SK-N-SH (cell line): ENCODE results near the gene RAP1GAP. TPM values are rescaled to one million over a fixed set of nuclear protein-coding genes. Genes with fewer than 3 reads are reported as not detected.

ENCODE experiments used
- CTCF ChIA-PET: fragments of 300-600, 350-600 bp; formaldehyde crosslinking; extraction: SDS; loops from one replicate; lab custom pipeline; 2021; lab: Yijun Ruan, JAX
- POLR2A ChIA-PET: fragments of 350-600 bp; sonication (Branson Sonifier 250); formaldehyde crosslinking; extraction: SDS; loops from one replicate; lab custom pipeline; 2020; ENCODE audit warnings: antibody characterized with exemption, inconsistent platforms; lab: Yijun Ruan, JAX
- DNase-seq: peaks from one replicate; pipeline ENCODE4 v3.0.0; 2012
- H2AFZ ChIP-seq: fragments of 200-600 bp; sonication (generic); 2 replicates; pipeline ENCODE4 v1.8.1; 2016; ENCODE audit warnings: antibody characterized with exemption, mild to moderate bottlenecking, low read depth
- H3F3A ChIP-seq: fragments of 200-600 bp; sonication (generic); replicated peaks from 2 replicates; pipeline ENCODE3; 2016; ENCODE audit warnings: antibody characterized with exemption, mild to moderate bottlenecking; ENCODE audit not compliant: insufficient read depth
- H3K27ac ChIP-seq, 2 experiments: fragments of 200-500 bp in 1 of 2; fragments of 200-600 bp in 1 of 2; sonication (Bioruptor generic) in 1 of 2; sonication (generic), shearing (Covaris generic) in 1 of 2; 2 replicates each; pipeline versions ENCODE4 v1.5.1 to v1.6.1; 2014 to 2016; ENCODE audit warnings: low read depth in 2 of 2, inconsistent platforms in 1 of 2, low read length in 1 of 2, mild to moderate bottlenecking in 1 of 2, mixed read lengths in 1 of 2
- H3K27me3 ChIP-seq: fragments of 200-600 bp; sonication (generic), shearing (Covaris generic); 2 replicates; pipeline ENCODE4 v1.6.1; 2016; ENCODE audit warnings: mixed run types; ENCODE audit not compliant: insufficient read depth
- H3K36me3 ChIP-seq, 2 experiments: fragments of 200-500 bp in 1 of 2; fragments of 200-600 bp in 1 of 2; sonication (Bioruptor generic) in 1 of 2; sonication (generic) in 1 of 2; replicated peaks in 1 of 2; 2 replicates each; pipeline versions ENCODE3 to v1.5.1; 2014 to 2016; ENCODE audit warnings: low read length in 1 of 2, mild to moderate bottlenecking in 1 of 2; ENCODE audit not compliant: insufficient read depth in 2 of 2, control insufficient read depth in 1 of 2
- H3K4me1 ChIP-seq, 2 experiments: fragments of 200-500 bp in 1 of 2; fragments of 200-600 bp in 1 of 2; sonication (Bioruptor generic) in 1 of 2; sonication (generic), shearing (Covaris generic) in 1 of 2; 2 replicates each; pipeline versions ENCODE4 v1.5.1 to v1.6.1; 2014 to 2016; ENCODE audit warnings: low read depth in 1 of 2, low read length in 1 of 2, mixed run types in 1 of 2; ENCODE audit not compliant: insufficient read depth in 2 of 2, control insufficient read depth in 1 of 2
- H3K4me2 ChIP-seq: fragments of 200-600 bp; sonication (generic), shearing (Covaris generic); 2 replicates; pipeline ENCODE4 v1.6.1; 2017; ENCODE audit warnings: mixed run types
- H3K4me3 ChIP-seq, 2 experiments: fragments of 200-500 bp in 1 of 2; fragments of 200-600 bp in 1 of 2; sonication (Bioruptor generic) in 1 of 2; sonication (generic), shearing (Covaris generic) in 1 of 2; 2 replicates each; pipeline versions ENCODE4 v1.5.1 to v1.8.1; 2014 to 2016; ENCODE audit warnings: low read depth in 2 of 2, inconsistent platforms in 1 of 2, low read length in 1 of 2, mild to moderate bottlenecking in 1 of 2, mixed read lengths in 1 of 2, moderate library complexity in 1 of 2
- H3K79me2 ChIP-seq: fragments of 200-600 bp; sonication (generic); 2 replicates; pipeline ENCODE4 v1.8.1; 2017; ENCODE audit warnings: mild to moderate bottlenecking; ENCODE audit not compliant: insufficient read depth
- H3K9ac ChIP-seq: fragments of 200-600 bp; sonication (generic); 2 replicates; pipeline ENCODE4 v1.6.1; 2017; ENCODE audit warnings: mixed run types
- H3K9me2 ChIP-seq: fragments of 200-600 bp; sonication (generic); 2 replicates; pipeline ENCODE4 v1.6.1; 2017; ENCODE audit warnings: mixed run types
- H3K9me3 ChIP-seq: fragments of 200-600 bp; sonication (generic); 2 replicates; pipeline ENCODE4 v1.6.1; 2017; ENCODE audit warnings: mixed run types, mild to moderate bottlenecking, moderate library complexity
- H4K20me1 ChIP-seq: fragments of 200-600 bp; sonication (generic); 2 replicates; pipeline ENCODE4 v1.6.1; 2017; ENCODE audit warnings: mild to moderate bottlenecking, mixed run types; ENCODE audit not compliant: insufficient read depth
- EP300 ChIP-seq, 2 experiments: IDR thresholded peaks; 2 replicates each; pipeline versions ENCODE4 v1.4.0 to v1.6.1; 2012; ENCODE audit warnings: borderline replicate concordance in 1 of 2, low read depth in 1 of 2, low read length in 1 of 2
- EZH2phosphoT487 ChIP-seq: fragments of 200-600 bp; sonication (generic); IDR thresholded peaks from 2 replicates; pipeline ENCODE4 v1.6.1; 2017; ENCODE audit warnings: low read depth, mixed run types, mild to moderate bottlenecking, antibody characterized with exemption, moderate library complexity, borderline replicate concordance
- FOSL2 ChIP-seq: IDR thresholded peaks from 2 replicates; pipeline ENCODE4 v1.4.0; 2012; ENCODE audit warnings: low read depth, mild to moderate bottlenecking, moderate library complexity, borderline replicate concordance
- FOXJ3 ChIP-seq: sonication (generic); formaldehyde crosslinking; IDR thresholded peaks from 2 replicates; pipeline ENCODE4 v1.5.1; 2020; ENCODE audit warnings: mild to moderate bottlenecking, missing genetic modification reagents
- GABPA ChIP-seq: IDR thresholded peaks from 2 replicates; pipeline ENCODE4 v1.4.0; 2012; ENCODE audit warnings: low read depth, mild to moderate bottlenecking
- JUND ChIP-seq: IDR thresholded peaks from 2 replicates; pipeline ENCODE4 v1.4.0; 2012
- MEF2A ChIP-seq: IDR thresholded peaks from 2 replicates; pipeline ENCODE4 v1.4.0; 2012; ENCODE audit warnings: low read depth, borderline replicate concordance
- NRF1 ChIP-seq: IDR thresholded peaks from 2 replicates; pipeline ENCODE4 v1.6.1; 2012; ENCODE audit warnings: low read depth, mild to moderate bottlenecking, low read length
- POLR2AphosphoS5 ChIP-seq: IDR thresholded peaks from 2 replicates; pipeline ENCODE4 v1.6.1; 2012; ENCODE audit warnings: low read depth, low read length
- RCOR1 ChIP-seq: fragments of 150-350 bp; IDR thresholded peaks from 2 replicates; pipeline ENCODE4 v1.6.1; 2017; ENCODE audit warnings: antibody characterized with exemption, low read length
- RFX5 ChIP-seq: IDR thresholded peaks from 2 replicates; pipeline ENCODE4 v1.6.1; 2012; ENCODE audit warnings: mild to moderate bottlenecking, improper control_type of control experiment, low read length
- SMC3 ChIP-seq: IDR thresholded peaks from 2 replicates; pipeline ENCODE4 v1.6.1; 2012; ENCODE audit warnings: low read depth, low read length, improper control_type of control experiment
- TCF12 ChIP-seq: IDR thresholded peaks from 2 replicates; pipeline ENCODE4 v1.4.0; 2012
- TEAD4 ChIP-seq: IDR thresholded peaks from 2 replicates; pipeline ENCODE4 v1.4.0; 2012; ENCODE audit warnings: mild to moderate bottlenecking, borderline replicate concordance; ENCODE audit not compliant: insufficient read depth
- WGBS: methylation state at CpG from one replicate; pipeline ENCODE4 v1.1.6; 2017; ENCODE audit warnings: low lambda C conversion rate; 5-methylcytosine and 5-hydroxymethylcytosine counted together
- polyA plus RNA-seq, 3 experiments: library from polyadenylated mRNA; depleted of rRNA; stranded (reverse); fragments of >200 nt; gene quantifications; 2 replicates each; pipeline ENCODE4 v1.2.3, GENCODE V29; 2012
- TF ChIP-seq, protein P1 (sequence below): IDR thresholded peaks from 2 replicates; pipeline ENCODE4 v1.4.0; 2012; ENCODE audit warnings: low read depth, borderline replicate concordance
- TF ChIP-seq, protein P2 (sequence below): IDR thresholded peaks from 2 replicates; pipeline ENCODE4 v1.4.0; 2012; ENCODE audit warnings: low read depth

The RAP1GAP gene
- polyA plus RNA-seq, 1 of the 3 experiments (the other 2 are of a cell fraction) = 0.99 TPM

DNA sequence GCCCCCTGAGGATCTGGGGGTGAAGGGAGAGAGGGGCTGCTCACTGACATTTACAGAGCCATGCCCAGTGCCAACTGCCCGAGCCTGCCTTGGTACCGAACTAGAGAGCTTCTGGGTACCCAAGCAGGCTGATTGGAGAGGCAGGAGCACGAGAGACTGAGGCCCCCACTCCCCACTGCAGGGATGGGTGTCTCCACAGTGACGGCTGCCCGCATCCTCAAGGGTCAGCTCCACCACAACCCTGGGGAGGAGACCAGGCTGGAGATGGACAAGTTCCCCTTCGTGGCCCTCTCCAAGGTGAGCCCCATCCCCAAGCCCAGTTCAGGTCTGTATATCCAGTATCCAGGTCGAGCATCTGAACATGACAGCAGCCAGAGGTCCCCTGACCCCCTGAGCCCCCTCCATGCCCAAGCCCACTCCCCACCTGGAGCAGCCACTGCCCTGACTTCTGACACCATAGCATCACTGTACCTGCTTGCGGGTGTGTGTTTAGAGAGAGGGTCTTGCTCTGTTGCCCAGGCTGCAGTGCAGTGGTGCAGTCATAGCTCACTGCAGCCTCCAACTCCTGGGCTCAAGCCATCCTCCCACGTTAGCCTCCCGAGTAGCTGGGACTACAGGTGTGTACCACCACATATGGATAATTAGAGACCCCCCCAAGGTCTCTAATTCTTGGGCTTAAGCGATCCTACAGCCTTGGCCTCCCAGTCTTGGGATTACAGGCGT is 108.1 kb downstream of the RAP1GAP start (continued):
- no peak for TF ChIP-seq RCOR1
- TF ChIP-seq POLR2AphosphoS5 = no peak
- TF ChIP-seq FOXJ3 (CRISPR knock-in tag) = no peak
- no peak for TF ChIP-seq EP300 (IDR thresholded peaks at IDR 0.05; ENCODE audit: borderline replicate concordance in 1 of 2, low read depth in 1 of 2, low read length in 1 of 2)
- no peak for TF ChIP-seq JUND

DNA sequence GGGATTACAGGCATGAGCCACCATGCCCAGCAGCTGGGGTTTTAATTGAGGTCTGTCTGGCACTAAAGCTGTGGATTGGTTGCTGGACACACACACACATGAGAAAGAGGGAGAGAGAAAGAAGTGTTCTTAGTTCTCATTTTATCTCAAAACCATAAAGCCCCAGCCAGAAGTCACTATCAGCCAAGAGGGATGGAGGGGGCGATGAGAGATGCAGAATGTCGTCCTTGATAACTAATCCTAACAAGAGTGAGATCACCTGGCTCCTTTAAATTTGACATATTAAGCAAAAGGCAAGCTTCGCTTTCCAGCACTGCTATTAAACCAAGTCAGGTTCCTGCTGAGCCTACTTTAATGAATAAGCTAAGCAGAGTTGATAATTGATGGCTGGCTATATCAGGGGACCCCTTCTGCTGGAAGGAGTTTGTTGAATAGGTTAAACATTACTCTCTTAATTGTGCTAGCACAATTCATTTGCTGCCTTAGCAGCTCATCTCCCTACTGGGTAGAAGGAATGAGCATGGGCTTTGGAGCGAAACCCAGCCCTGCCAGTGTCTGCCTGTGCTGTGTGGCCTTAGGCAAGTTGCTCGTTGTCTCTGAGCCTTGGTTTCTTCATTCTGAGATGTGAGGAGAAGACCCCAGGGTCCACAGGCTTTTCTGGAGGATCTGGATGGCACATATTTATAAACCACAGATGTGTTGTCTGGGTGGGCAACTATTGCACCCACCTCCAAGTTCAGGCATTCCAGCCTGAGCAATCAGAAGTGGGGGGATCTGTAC is 109.2 kb downstream of the RAP1GAP start:
- CTCF ChIA-PET = interaction anchor here (1.2 to 1.6 kb wide), 4 partner anchors 14 to 190 kb away, joined by 3 to 8 read pairs (median 4); partner anchors contain the start of gene ALPL
- no peaks in the 10 kb centered on the region for H3F3A ChIP-seq
- H3K36me3 ChIP-seq = no peaks in the 10 kb centered on the region
- POLR2A ChIA-PET = no interaction called here
- H2AFZ ChIP-seq = no peak overlapping the region
- no peaks in the 10 kb centered on the region; a peak in 1 of 4 replicates for H3K4me1 ChIP-seq
- no peaks in the 10 kb centered on the region for H3K27me3 ChIP-seq
- H3K4me2 ChIP-seq = no peak overlapping the region
- no peaks in the 10 kb centered on the region for H4K20me1 ChIP-seq
- H3K4me3 ChIP-seq = no peak overlapping the region
- TF ChIP-seq MEF2A (no peak), NRF1 (no peak), EZH2phosphoT487 (no peak)
- no peak overlapping the region for H3K9ac ChIP-seq
- H3K9me3 ChIP-seq = no peaks in the 10 kb centered on the region
- 69% methylated on average over 5 of the region's 5 CpGs for WGBS
- H3K9me2 ChIP-seq = no peaks in the 10 kb centered on the region
- DNase-seq = no peak
- no peak overlapping the region for H3K27ac ChIP-seq
- H3K79me2 ChIP-seq = no peaks in the 10 kb centered on the region

- peaks cover 0 to 8% of the 10 kb centered on the region in 2 experiments; a peak in 2 of 4 replicates for H3K4me1 ChIP-seq
- no peaks in the 10 kb centered on the region for H3K79me2 ChIP-seq
- no peaks in the 10 kb centered on the region for H3K36me3 ChIP-seq
- TF ChIP-seq RFX5 (no peak), SMC3 (no peak), TEAD4 (no peak), FOSL2 (peak; percentile 41; the same call in 1 of the 2 replicates), TCF12 (peak; percentile 75), GABPA (no peak)
- TF ChIP-seq, protein P1, sequence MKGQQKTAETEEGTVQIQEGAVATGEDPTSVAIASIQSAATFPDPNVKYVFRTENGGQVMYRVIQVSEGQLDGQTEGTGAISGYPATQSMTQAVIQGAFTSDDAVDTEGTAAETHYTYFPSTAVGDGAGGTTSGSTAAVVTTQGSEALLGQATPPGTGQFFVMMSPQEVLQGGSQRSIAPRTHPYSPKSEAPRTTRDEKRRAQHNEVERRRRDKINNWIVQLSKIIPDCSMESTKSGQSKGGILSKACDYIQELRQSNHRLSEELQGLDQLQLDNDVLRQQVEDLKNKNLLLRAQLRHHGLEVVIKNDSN = no peak
- TF ChIP-seq, protein P2, sequence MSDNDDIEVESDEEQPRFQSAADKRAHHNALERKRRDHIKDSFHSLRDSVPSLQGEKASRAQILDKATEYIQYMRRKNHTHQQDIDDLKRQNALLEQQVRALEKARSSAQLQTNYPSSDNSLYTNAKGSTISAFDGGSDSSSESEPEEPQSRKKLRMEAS = no peak
- H3K4me3 ChIP-seq = no peak overlapping the region
- H3K27me3 ChIP-seq = no peaks in the 10 kb centered on the region
- 71% methylated on average over 8 of the region's 8 CpGs for WGBS
- CTCF ChIA-PET = interaction anchor here (1.1 to 1.7 kb wide), 2 partner anchors 18 to 20 kb away, joined by 3 to 5 read pairs; no protein-coding TSS in a partner anchor
- POLR2A ChIA-PET = no interaction called here
- H3K27ac ChIP-seq = peak overlapping the region in 1 of 2 experiments; percentile 66; a peak in 2 of 4 replicates
- no peaks in the 10 kb centered on the region for H3K9me2 ChIP-seq
- no peaks in the 10 kb centered on the region for H3K9me3 ChIP-seq
- H3K4me2 ChIP-seq = peak overlapping the region; percentile 42
- no peaks in the 10 kb centered on the region for H4K20me1 ChIP-seq
- DNase-seq = no peak
- no peak overlapping the region for H2AFZ ChIP-seq
- no peaks in the 10 kb centered on the region for H3F3A ChIP-seq
- peak overlapping the region; percentile 47; the same call in 1 of the 2 replicates for H3K9ac ChIP-seq
Measured at GRCh38 chr1:21553116-21553926, 115.8 kb downstream of the RAP1GAP start.
